Astrocyte (in vitro differentiated cells and primary cell): ENCODE results near the gene OSM. TPM values are rescaled to one million over a fixed set of nuclear protein-coding genes. Genes with fewer than 3 reads are reported as not detected.
A peak's percentile ranks its signal among the peaks of the same experiment; 100 is the strongest.

Experiments used
- DNase-seq: peaks from one replicate; pipeline ENCODE4 v3.0.0-alpha.2; 2010; ENCODE audit warnings: low read depth
- FAIRE-seq: peaks from 2 replicates; lab custom pipeline; 2011; peaks lifted over from hg19 to GRCh38; lab: Jason Lieb, UNC
- H2AFZ ChIP-seq: 2 replicates; pipeline ENCODE4 v1.6.0; 2012; ENCODE audit warnings: low read depth, low read length, inconsistent platforms
- H3K27ac ChIP-seq: 2 replicates; pipeline ENCODE4 v1.5.1; 2011; ENCODE audit warnings: low read depth, low read length, inconsistent platforms
- H3K27me3 ChIP-seq: 2 replicates; pipeline ENCODE4 v1.6.0; 2011; ENCODE audit warnings: low read length, inconsistent platforms; ENCODE audit not compliant: insufficient read depth
- H3K36me3 ChIP-seq: 2 replicates; pipeline ENCODE4 v1.5.1; 2011; ENCODE audit warnings: low read length, inconsistent platforms; ENCODE audit not compliant: insufficient read depth
- H3K4me1 ChIP-seq: 2 replicates; pipeline ENCODE4 v1.5.1; 2011; ENCODE audit warnings: low read length, inconsistent platforms; ENCODE audit not compliant: insufficient read depth
- H3K4me2 ChIP-seq: 2 replicates; pipeline ENCODE4 v1.6.0; 2012; ENCODE audit warnings: low read length, inconsistent platforms
- H3K4me3 ChIP-seq: 2 replicates; pipeline ENCODE4 v1.5.1; 2011; ENCODE audit warnings: low read depth, mild to moderate bottlenecking, low read length, inconsistent platforms; ENCODE audit not compliant: insufficient read depth
- H3K79me2 ChIP-seq: 2 replicates; pipeline ENCODE4 v1.6.0; 2012; ENCODE audit warnings: mild to moderate bottlenecking, low read length, inconsistent platforms; ENCODE audit not compliant: insufficient read depth
- H3K9ac ChIP-seq: 2 replicates; pipeline ENCODE4 v1.6.0; 2012; ENCODE audit warnings: mild to moderate bottlenecking, low read length, inconsistent platforms
- H3K9me3 ChIP-seq: 2 replicates; pipeline ENCODE4 v1.5.1; 2012; ENCODE audit warnings: low read depth, mild to moderate bottlenecking, low read length, inconsistent platforms; ENCODE audit not compliant: insufficient read depth
- H4K20me1 ChIP-seq: 2 replicates; pipeline ENCODE4 v1.6.0; 2012; ENCODE audit warnings: low read length, inconsistent platforms; ENCODE audit not compliant: insufficient read depth
- H3K27ac Mint-ChIP-seq: one replicate; pipeline ENCODE4 v1.8.0; 2021; ENCODE audit warnings: mild to moderate bottlenecking, mixed read lengths; ENCODE audit not compliant: unreplicated experiment
- H3K27me3 Mint-ChIP-seq: one replicate; pipeline ENCODE4 v1.8.0; 2021; ENCODE audit warnings: low read depth, mixed read lengths; ENCODE audit not compliant: unreplicated experiment
- H3K36me3 Mint-ChIP-seq: one replicate; pipeline ENCODE4 v1.8.0; 2021; ENCODE audit warnings: low read depth, mixed read lengths; ENCODE audit not compliant: unreplicated experiment
- H3K4me1 Mint-ChIP-seq: one replicate; pipeline ENCODE4 v1.8.0; 2021; ENCODE audit warnings: low read depth, mixed read lengths; ENCODE audit not compliant: unreplicated experiment
- H3K4me3 Mint-ChIP-seq: one replicate; pipeline ENCODE4 v1.8.0; 2021; ENCODE audit warnings: mild to moderate bottlenecking, moderate library complexity, mixed read lengths; ENCODE audit not compliant: unreplicated experiment
- H3K9me3 Mint-ChIP-seq: one replicate; pipeline ENCODE4 v1.8.0; 2021; ENCODE audit warnings: mild to moderate bottlenecking, mixed read lengths; ENCODE audit not compliant: unreplicated experiment
- EZH2 ChIP-seq: IDR thresholded peaks from 2 replicates; pipeline ENCODE4 v1.6.1; 2012; ENCODE audit warnings: mild to moderate bottlenecking, low read length, inconsistent platforms; ENCODE audit not compliant: insufficient read depth
- total RNA-seq: library from RNA; stranded (reverse); gene quantifications from 2 replicates; pipeline ENCODE4 v1.2.1, GENCODE V29; 2021
- TF ChIP-seq, protein P1 (sequence below): IDR thresholded peaks from 2 replicates; pipeline ENCODE4 v1.5.1; 2011; ENCODE audit warnings: low read depth, mild to moderate bottlenecking, inconsistent platforms, low read length, moderate library complexity; ENCODE audit not compliant: insufficient read depth

The OSM gene
- total RNA-seq, 1 donor from 2014 or later = not detected

DNA sequence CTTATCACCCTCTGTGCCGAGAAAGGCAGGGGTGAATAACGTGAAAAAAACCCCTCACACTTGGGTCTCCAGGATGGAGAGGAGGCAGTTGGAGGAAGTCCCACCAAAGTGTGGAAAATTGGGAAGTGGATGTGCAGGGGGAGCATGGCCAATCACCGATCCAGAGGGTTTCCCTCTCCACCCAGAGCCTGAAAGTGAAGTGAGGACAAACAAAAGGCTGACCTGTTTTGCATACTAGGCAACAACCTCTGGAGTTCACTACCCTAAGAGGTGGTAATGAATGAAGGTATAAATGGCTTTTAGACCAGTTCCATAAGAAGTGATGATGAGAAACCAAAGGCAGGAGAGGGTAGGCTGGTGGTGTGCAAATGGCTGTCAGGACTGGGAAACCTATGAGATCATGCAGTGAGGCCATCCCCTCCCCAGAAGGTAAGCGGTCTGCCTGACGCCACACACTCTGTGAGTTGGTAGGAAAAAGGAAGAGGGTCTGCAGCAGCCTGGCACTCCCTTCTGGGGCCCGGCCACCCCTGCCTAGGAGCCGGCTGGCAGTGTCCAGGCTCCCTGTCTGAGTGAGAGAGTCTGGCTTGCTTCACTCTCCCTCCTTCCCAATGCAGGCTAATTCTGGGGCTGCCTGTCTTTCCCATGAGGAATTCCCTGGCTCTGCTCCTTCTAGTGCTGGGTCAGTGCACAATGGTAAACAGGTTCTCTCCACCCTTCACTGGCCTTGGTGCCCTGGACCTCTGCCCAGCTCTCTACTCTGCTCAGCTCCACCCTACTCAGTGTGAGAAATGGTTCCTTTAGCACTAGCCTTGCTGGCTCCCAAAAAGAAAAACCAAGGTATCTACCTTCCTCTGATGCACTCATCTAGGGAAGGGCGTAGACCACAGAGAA lies 44.5 kb upstream of the OSM start:
- Mint-ChIP-seq H3K36me3 (peaks cover 8% of the 10 kb centered on the region), H3K4me1 (peaks cover 58% of the 10 kb centered on the region), H3K27ac (no peak overlapping the region), H3K27me3 (no peaks in the 10 kb centered on the region), H3K9me3 (peaks cover 2% of the 10 kb centered on the region), H3K4me3 (no peak overlapping the region)
- peak overlapping the region; percentile 39 for H3K27ac ChIP-seq
- no peak overlapping the region for H2AFZ ChIP-seq
- H4K20me1 ChIP-seq = peaks cover 97% of the 10 kb centered on the region
- H3K79me2 ChIP-seq = peaks cover 94% of the 10 kb centered on the region
- FAIRE-seq = no peak
- H3K4me2 ChIP-seq = peak overlapping the region; percentile 45
- H3K4me3 ChIP-seq = no peak overlapping the region
- H3K4me1 ChIP-seq = peaks cover 42% of the 10 kb centered on the region
- peak; percentile 71 for DNase-seq
- TF ChIP-seq, protein P1, sequence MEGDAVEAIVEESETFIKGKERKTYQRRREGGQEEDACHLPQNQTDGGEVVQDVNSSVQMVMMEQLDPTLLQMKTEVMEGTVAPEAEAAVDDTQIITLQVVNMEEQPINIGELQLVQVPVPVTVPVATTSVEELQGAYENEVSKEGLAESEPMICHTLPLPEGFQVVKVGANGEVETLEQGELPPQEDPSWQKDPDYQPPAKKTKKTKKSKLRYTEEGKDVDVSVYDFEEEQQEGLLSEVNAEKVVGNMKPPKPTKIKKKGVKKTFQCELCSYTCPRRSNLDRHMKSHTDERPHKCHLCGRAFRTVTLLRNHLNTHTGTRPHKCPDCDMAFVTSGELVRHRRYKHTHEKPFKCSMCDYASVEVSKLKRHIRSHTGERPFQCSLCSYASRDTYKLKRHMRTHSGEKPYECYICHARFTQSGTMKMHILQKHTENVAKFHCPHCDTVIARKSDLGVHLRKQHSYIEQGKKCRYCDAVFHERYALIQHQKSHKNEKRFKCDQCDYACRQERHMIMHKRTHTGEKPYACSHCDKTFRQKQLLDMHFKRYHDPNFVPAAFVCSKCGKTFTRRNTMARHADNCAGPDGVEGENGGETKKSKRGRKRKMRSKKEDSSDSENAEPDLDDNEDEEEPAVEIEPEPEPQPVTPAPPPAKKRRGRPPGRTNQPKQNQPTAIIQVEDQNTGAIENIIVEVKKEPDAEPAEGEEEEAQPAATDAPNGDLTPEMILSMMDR = no peak
- TF ChIP-seq EZH2 = no peak
- no peaks in the 10 kb centered on the region for H3K36me3 ChIP-seq
- H3K9me3 ChIP-seq = no peaks in the 10 kb centered on the region
- no peaks in the 10 kb centered on the region for H3K27me3 ChIP-seq
- peak overlapping the region; percentile 23 for H3K9ac ChIP-seq

DNA sequence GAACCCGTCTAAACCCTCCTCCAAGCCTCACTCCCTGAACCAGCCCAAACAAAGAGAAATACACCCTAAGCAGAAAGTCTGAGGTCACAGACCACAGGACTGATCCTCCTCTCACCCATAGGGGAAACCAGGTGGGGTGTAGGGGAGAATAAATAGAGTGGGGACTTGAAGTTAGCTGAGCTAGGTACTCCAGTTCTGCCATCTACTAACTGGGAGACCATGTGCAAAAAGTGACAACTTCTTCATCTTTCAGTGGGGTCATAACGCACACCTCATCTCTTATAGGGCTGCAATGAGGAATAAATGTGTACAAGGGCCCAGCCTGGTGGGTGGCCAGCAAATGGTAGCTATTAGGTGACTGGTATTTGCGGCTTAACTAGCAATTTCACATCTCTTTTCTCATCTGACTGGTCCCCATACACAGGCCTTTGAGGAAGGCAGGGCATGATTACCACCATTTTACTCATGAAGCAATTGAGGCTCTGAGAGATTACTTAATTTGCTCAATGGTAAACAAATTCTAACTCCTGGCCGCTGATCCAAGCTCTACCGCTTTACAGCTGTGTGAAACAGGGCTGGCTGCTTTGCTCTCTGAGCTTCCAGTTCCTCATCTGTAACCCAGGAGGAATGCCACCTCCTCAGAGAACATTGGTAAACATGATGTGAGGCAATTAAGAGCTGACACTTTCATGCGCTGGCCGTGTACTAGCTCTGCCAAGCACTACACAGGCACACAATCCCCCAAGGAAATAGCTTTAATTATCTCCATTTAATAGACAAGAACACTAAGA lies 43.5 kb upstream of the OSM start:
- Histone ChIP-seq H3K36me3 (no peaks in the 10 kb centered on the region), H4K20me1 (peaks cover 97% of the 10 kb centered on the region), H3K4me2 (peak overlapping the region; percentile 45), H3K4me3 (no peak overlapping the region), H3K27ac (no peak overlapping the region), H3K79me2 (peaks cover 94% of the 10 kb centered on the region), H3K4me1 (peaks cover 49% of the 10 kb centered on the region), H3K27me3 (no peaks in the 10 kb centered on the region), H3K9ac (no peak overlapping the region), H3K9me3 (no peaks in the 10 kb centered on the region), H2AFZ (no peak overlapping the region)
- Mint-ChIP-seq H3K4me1 (peaks cover 61% of the 10 kb centered on the region), H3K9me3 (peaks cover 2% of the 10 kb centered on the region), H3K4me3 (peak overlapping the region; percentile 17), H3K27ac (no peak overlapping the region), H3K27me3 (no peaks in the 10 kb centered on the region), H3K36me3 (peaks cover 8% of the 10 kb centered on the region)
- DNase-seq = peak; percentile 57
- no peak for TF ChIP-seq EZH2
- TF ChIP-seq, protein P1 = no peak
- FAIRE-seq = no peak
